ENCODE results near the gene OR7C2. TPM values are rescaled to one million over a fixed set of nuclear protein-coding genes. Genes with fewer than 3 reads are reported as not detected.

Gene OR7C2
- total RNA-seq, 4 donors from 2014 or later, result not detected

GRCh38 chr19:14985133-14985532 lies 43.8 kb downstream of the OR7C2 start:
- Histone ChIP-seq H3K9me3 (no peaks in the 10 kb centered on the region), H3K4me3 (no peak overlapping the region), H3K4me1 (no peaks in the 10 kb centered on the region), H3K36me3 (no peaks in the 10 kb centered on the region), H3K27me3 (peaks cover 0 to 53% (median 2%) of the 10 kb centered on the region in 4 donors), H3K27ac (replicated peaks in 1 of 4) (no peak overlapping the region)
- DNase-seq (ENCODE audit: extremely low spot score), result no peak
- intact Hi-C loops (cut with DNase I), result no loop called here
- no peak for TF ChIP-seq EP300 (IDR thresholded peaks at IDR 0.05)
- TF ChIP-seq POLR2AphosphoS5 (IDR thresholded peaks at IDR 0.05), result no peak
- TF ChIP-seq CTCF (IDR thresholded peaks at IDR 0.05), result no peak
- TF ChIP-seq POLR2A (IDR thresholded peaks at IDR 0.05; ENCODE audit: low read depth), result no peak
- 70% methylated on average over 5 of the region's 5 CpGs for WGBS

Other genes with a start within 250 kb of the OR7C2 start
- gene ADGRE2, start 162.9 kb upstream of the OR7C2 start, total RNA-seq, result 1 to 10 TPM in 3 of 4 donors, under 1 TPM in 1; 0.65 to 6.0 (median 3.0) TPM
- under 1 TPM in 1 of 4 donors, not detected in 3; 0.52 TPM for gene OR7A5, start 106.3 kb upstream of the OR7C2 start, total RNA-seq
- under 1 TPM in 2 of 4 donors, not detected in 2; 0.06 TPM for gene OR7C1, start 106.3 kb upstream of the OR7C2 start, total RNA-seq
- gene OR7A10, start 92.6 kb upstream of the OR7C2 start, total RNA-seq, result not detected
- gene OR7A17, start 55.4 kb upstream of the OR7C2 start, total RNA-seq, result not detected
- not detected for gene SLC1A6, start 38.4 kb downstream of the OR7C2 start, total RNA-seq
- not detected for gene CASP14, start 108.0 kb downstream of the OR7C2 start, total RNA-seq
- not detected for gene OR1I1, start 140.7 kb downstream of the OR7C2 start, total RNA-seq
- 100 to 1,000 TPM in 1 of 4 donors, 10 to 100 TPM in 3; 42.8 to 106 (median 77.1) TPM for gene SYDE1, start 165.9 kb downstream of the OR7C2 start, total RNA-seq

Data from esophagus muscularis mucosa (tissue), 4 donors.